CD14-positive monocyte (primary cell): ENCODE measurements around the gene TPRG1L. TPM values are rescaled to one million over a fixed set of nuclear protein-coding genes. Genes with fewer than 3 reads are reported as not detected.

ENCODE experiments used
- DNase-seq, 3 donors: peaks; one replicate each; pipeline ENCODE4 v3.0.0-alpha.2; 2011 to 2022
- H2AFZ ChIP-seq: 2 replicates; pipeline ENCODE4 v1.6.0; 2012; ENCODE audit warnings: mild to moderate bottlenecking, low read depth, low read length, inconsistent platforms; ENCODE audit not compliant: insufficient read depth, poor library complexity, severe bottlenecking
- H3K27ac ChIP-seq, 2 donors: 1 replicate in 1 of 2; 2 replicates in 1 of 2; pipeline ENCODE4 v1.5.1; 2012 to 2013; ENCODE audit warnings: low read length in 2 of 2, control low read depth in 1 of 2, inconsistent platforms in 1 of 2, low read depth in 1 of 2, mild to moderate bottlenecking in 1 of 2
- H3K27me3 ChIP-seq, 2 donors: one replicate each; pipeline versions ENCODE4 v1.6.0 to v1.6.1; 2011 to 2013; ENCODE audit warnings: low read length in 2 of 2; ENCODE audit not compliant: control insufficient read depth in 2 of 2, insufficient read depth in 2 of 2
- H3K36me3 ChIP-seq, 2 donors: replicated peaks in 1 of 2; 1 replicate in 1 of 2; 2 replicates in 1 of 2; pipeline versions ENCODE4 v1.5.1 to v1.6.1; 2012 to 2013; ENCODE audit warnings: low read length in 2 of 2, control low read depth in 1 of 2, inconsistent platforms in 1 of 2, mild to moderate bottlenecking in 1 of 2; ENCODE audit not compliant: insufficient read depth in 2 of 2, control insufficient read depth in 1 of 2
- H3K4me1 ChIP-seq, 2 donors: 1 replicate in 1 of 2; 2 replicates in 1 of 2; pipeline versions ENCODE4 v1.5.1 to v1.6.1; 2012 to 2013; ENCODE audit warnings: low read length in 2 of 2, control low read depth in 1 of 2, inconsistent platforms in 1 of 2, mild to moderate bottlenecking in 1 of 2, moderate library complexity in 1 of 2; ENCODE audit not compliant: insufficient read depth in 2 of 2, control insufficient read depth in 1 of 2
- H3K4me2 ChIP-seq: replicated peaks from 2 replicates; pipeline ENCODE3; 2012; ENCODE audit warnings: low read length, moderate library complexity, mild to moderate bottlenecking; ENCODE audit not compliant: poor library complexity, severe bottlenecking; ENCODE audit errors: extremely low read depth
- H3K4me3 ChIP-seq, 3 experiments: fragments of 200-600 bp in 1 of 3; sonication (generic) in 1 of 3; replicated peaks in 1 of 3; 1 replicate in 2 of 3; 2 replicates in 1 of 3; pipeline ENCODE4 v1.5.1; 2011 to 2013; ENCODE audit warnings: low read length in 3 of 3, mild to moderate bottlenecking in 3 of 3, control low read depth in 2 of 3, low read depth in 2 of 3, inconsistent platforms in 1 of 3, moderate library complexity in 1 of 3
- H3K79me2 ChIP-seq: 2 replicates; pipeline ENCODE4 v1.6.0; 2012; ENCODE audit warnings: mild to moderate bottlenecking, control low read depth, inconsistent platforms, low read length, moderate library complexity; ENCODE audit not compliant: insufficient read depth
- H3K9ac ChIP-seq: 2 replicates; pipeline ENCODE4 v1.6.0; 2017; ENCODE audit warnings: low read length, mild to moderate bottlenecking; ENCODE audit not compliant: insufficient read depth, poor library complexity, severe bottlenecking
- H3K9me3 ChIP-seq, 2 donors: replicated peaks in 1 of 2; 1 replicate in 1 of 2; 2 replicates in 1 of 2; pipeline versions ENCODE4 v1.5.1 to v1.6.1; 2012 to 2013; ENCODE audit warnings: low read length in 2 of 2, control low read depth in 1 of 2; ENCODE audit not compliant: control insufficient read depth in 1 of 2, insufficient read depth in 1 of 2
- H4K20me1 ChIP-seq: 2 replicates; pipeline ENCODE4 v1.6.0; 2012; ENCODE audit warnings: mild to moderate bottlenecking, low read length, control low read depth, moderate library complexity; ENCODE audit not compliant: insufficient read depth
- H3K27ac Mint-ChIP-seq, 7 donors: one replicate each; pipeline ENCODE4 v1.8.0; 2020; ENCODE audit warnings: mild to moderate bottlenecking in 7 of 7, mixed read lengths in 7 of 7, moderate library complexity in 6 of 7, inconsistent platforms in 2 of 7
- H3K27me3 Mint-ChIP-seq, 3 donors: one replicate each; pipeline ENCODE4 v1.8.0; 2021 to 2022; ENCODE audit warnings: low read depth in 3 of 3, mild to moderate bottlenecking in 3 of 3, mixed read lengths in 3 of 3, moderate library complexity in 3 of 3, inconsistent platforms in 1 of 3
- H3K36me3 Mint-ChIP-seq, 2 donors: one replicate each; pipeline ENCODE4 v1.8.0; 2020; ENCODE audit warnings: mixed read lengths in 2 of 2, inconsistent platforms in 1 of 2, mild to moderate bottlenecking in 1 of 2
- H3K4me1 Mint-ChIP-seq: one replicate; pipeline ENCODE4 v1.8.0; 2020; ENCODE audit warnings: mild to moderate bottlenecking, mixed read lengths
- H3K4me3 Mint-ChIP-seq, 2 donors: one replicate each; pipeline ENCODE4 v1.8.0; 2020; ENCODE audit warnings: mild to moderate bottlenecking in 2 of 2, mixed read lengths in 2 of 2, moderate library complexity in 1 of 2
- H3K9me3 Mint-ChIP-seq, 7 donors: one replicate each; pipeline ENCODE4 v1.8.0; 2020 to 2022; ENCODE audit warnings: mixed read lengths in 7 of 7, mild to moderate bottlenecking in 6 of 7, moderate library complexity in 6 of 7, inconsistent platforms in 2 of 7
- WGBS: methylation state at CpG from one replicate; pipeline ENCODE4 v1.1.5; 2013; ENCODE audit warnings: missing lambda C conversion rate; ENCODE audit not compliant: insufficient coverage; 5-methylcytosine and 5-hydroxymethylcytosine counted together
- intact Hi-C, 2 donors: fragments of 100-400 bp; cut with micrococcal nuclease; formaldehyde crosslinking; loops; one replicate each; pipeline versions ENCODE4 v1.15.0 to v1.15.1; 2023
- polyA plus RNA-seq, 3 donors: library from polyadenylated mRNA; depleted of rRNA in 1 of 3; unstranded in 2 of 3; stranded (reverse) in 1 of 3; fragments of 300-500 nt in 2 of 3; fragments of >200 nt in 1 of 3; fragmentation: Illumina TruSeq in 2 of 3; gene quantifications; 1 replicate in 2 of 3; 2 replicates in 1 of 3; pipeline ENCODE4 v1.2.3, GENCODE V29; 2012 to 2021
- TF ChIP-seq, protein P1 (sequence below): fragments of 200-600 bp; IDR thresholded peaks from one replicate; pipeline ENCODE4 v1.8.0; 2022; ENCODE audit warnings: antibody characterized with exemption, mild to moderate bottlenecking

TPRG1L gene
- polyA plus RNA-seq, 3 donors = 16.1 to 19.7 (median 18.5) TPM

DNA sequence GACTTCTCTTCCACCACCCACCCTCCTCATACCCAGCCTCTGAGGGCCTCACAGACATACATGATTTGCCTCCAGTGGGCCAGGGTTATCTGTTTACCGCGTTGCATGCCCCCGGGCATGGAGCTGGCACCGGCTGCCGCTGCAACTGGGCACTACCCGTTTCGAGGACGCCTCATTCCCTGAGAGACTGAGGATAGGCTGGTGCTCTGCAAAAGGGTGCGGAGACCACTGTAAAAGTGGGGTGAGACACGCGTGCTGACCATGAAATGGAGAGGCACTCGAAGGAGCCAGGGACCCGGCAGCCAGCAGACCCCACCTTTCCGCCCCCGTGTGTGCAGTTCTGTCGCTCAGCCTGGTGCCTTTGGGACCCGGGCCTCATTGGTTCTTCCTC is 48.2 kb downstream of the TPRG1L start:
- 96% methylated on average over 10 of the region's 17 CpGs for whole genome bisulfite sequencing
- no peaks in the 10 kb centered on the region for H3K9me3 Mint-ChIP-seq
- no peak overlapping the region for H3K4me3 Mint-ChIP-seq
- H4K20me1 ChIP-seq = no peaks in the 10 kb centered on the region
- peaks cover 0 to 14% (median 4%) of the 10 kb centered on the region in 3 donors for H3K27me3 Mint-ChIP-seq
- no peak overlapping the region for H3K4me2 ChIP-seq
- H3K79me2 ChIP-seq = no peaks in the 10 kb centered on the region
- H3K27me3 ChIP-seq = peaks cover 0 to 2% of the 10 kb centered on the region in 2 donors
- no peak overlapping the region for H3K27ac Mint-ChIP-seq
- H3K4me3 ChIP-seq = no peak overlapping the region
- no peaks in the 10 kb centered on the region for H3K36me3 ChIP-seq
- TF ChIP-seq, protein P1, sequence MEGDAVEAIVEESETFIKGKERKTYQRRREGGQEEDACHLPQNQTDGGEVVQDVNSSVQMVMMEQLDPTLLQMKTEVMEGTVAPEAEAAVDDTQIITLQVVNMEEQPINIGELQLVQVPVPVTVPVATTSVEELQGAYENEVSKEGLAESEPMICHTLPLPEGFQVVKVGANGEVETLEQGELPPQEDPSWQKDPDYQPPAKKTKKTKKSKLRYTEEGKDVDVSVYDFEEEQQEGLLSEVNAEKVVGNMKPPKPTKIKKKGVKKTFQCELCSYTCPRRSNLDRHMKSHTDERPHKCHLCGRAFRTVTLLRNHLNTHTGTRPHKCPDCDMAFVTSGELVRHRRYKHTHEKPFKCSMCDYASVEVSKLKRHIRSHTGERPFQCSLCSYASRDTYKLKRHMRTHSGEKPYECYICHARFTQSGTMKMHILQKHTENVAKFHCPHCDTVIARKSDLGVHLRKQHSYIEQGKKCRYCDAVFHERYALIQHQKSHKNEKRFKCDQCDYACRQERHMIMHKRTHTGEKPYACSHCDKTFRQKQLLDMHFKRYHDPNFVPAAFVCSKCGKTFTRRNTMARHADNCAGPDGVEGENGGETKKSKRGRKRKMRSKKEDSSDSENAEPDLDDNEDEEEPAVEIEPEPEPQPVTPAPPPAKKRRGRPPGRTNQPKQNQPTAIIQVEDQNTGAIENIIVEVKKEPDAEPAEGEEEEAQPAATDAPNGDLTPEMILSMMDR = no peak
- peaks cover 0 to 3% of the 10 kb centered on the region in 2 donors for H3K36me3 Mint-ChIP-seq
- DNase-seq = no peak
- peaks cover 53% of the 10 kb centered on the region for H3K4me1 Mint-ChIP-seq
- intact Hi-C loops = no loop called here
- H2AFZ ChIP-seq = no peak overlapping the region
- H3K9ac ChIP-seq = no peak overlapping the region
- H3K9me3 ChIP-seq = no peaks in the 10 kb centered on the region
- H3K27ac ChIP-seq = no peak overlapping the region
- peaks cover 42 to 57% of the 10 kb centered on the region in 2 donors for H3K4me1 ChIP-seq

DNA sequence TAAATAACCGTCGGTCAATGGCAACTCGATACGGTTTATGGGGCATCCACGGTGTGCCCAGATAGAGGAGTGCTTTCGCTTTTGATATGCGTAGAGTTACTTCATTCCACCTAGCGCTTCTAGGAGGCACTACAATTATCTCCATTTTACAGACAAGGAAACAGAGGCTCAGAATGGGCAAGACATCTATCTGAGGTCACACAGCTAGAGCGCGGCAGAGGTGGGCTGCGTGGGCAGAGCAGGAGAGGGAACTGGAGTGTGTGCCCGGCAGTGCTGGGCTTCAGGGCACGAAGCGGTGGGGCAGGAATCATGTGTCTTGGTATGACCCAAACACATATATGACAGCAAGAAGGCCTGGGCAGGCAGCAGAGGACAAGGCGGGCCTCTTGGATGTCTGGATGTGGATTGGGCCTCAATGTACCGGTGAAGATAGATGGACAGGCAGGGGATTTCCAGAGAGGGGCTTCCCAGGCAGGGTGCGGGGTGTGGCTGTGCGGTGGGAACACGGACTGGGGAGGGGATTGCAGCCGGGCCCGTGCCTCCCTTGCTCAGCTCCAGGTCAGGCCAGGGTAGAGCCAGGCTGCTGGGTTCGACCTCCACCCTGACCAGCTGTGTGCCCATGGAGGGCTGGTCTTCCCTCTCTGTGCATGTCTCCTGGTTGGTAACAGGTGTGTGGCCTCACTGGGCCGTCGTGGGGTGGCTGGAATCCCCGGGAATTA is 48.7 kb downstream of the TPRG1L start:
- H3K4me3 ChIP-seq = no peak overlapping the region
- H3K4me2 ChIP-seq = no peak overlapping the region
- H3K36me3 ChIP-seq = no peaks in the 10 kb centered on the region
- intact Hi-C loops = no loop called here
- no peak overlapping the region for H3K27ac ChIP-seq
- Mint-ChIP-seq H3K27ac (peak overlapping the region in 2 of 7 donors; percentile 52 to 69), H3K4me3 (no peak overlapping the region), H3K9me3 (no peaks in the 10 kb centered on the region), H3K4me1 (peaks cover 53% of the 10 kb centered on the region), H3K36me3 (peaks cover 0 to 3% of the 10 kb centered on the region in 2 donors), H3K27me3 (peaks cover 0 to 14% (median 4%) of the 10 kb centered on the region in 3 donors)
- peaks cover 42 to 57% of the 10 kb centered on the region in 2 donors for H3K4me1 ChIP-seq
- peaks cover 0 to 2% of the 10 kb centered on the region in 2 donors for H3K27me3 ChIP-seq
- TF ChIP-seq, protein P1 = no peak
- H2AFZ ChIP-seq = no peak overlapping the region
- no peak for DNase-seq
- H3K9ac ChIP-seq = no peak overlapping the region
- H4K20me1 ChIP-seq = no peaks in the 10 kb centered on the region
- 94% methylated on average over 19 of the region's 25 CpGs for WGBS
- H3K9me3 ChIP-seq = no peaks in the 10 kb centered on the region
- H3K79me2 ChIP-seq = no peaks in the 10 kb centered on the region
